Choroid plexus epithelial cell (primary cell): ENCODE data around the gene HAT1.

ENCODE experiments used
- DNase-seq: peaks from one replicate; pipeline ENCODE4 v3.0.0-alpha.2; 2010; ENCODE audit warnings: low read depth
- H3K4me3 ChIP-seq: 2 replicates; pipeline ENCODE4 v1.5.1; 2011; ENCODE audit warnings: low read depth, mild to moderate bottlenecking, control low read depth, low read length, moderate library complexity
- CTCF ChIP-seq: conservative IDR thresholded peaks from 2 replicates; pipeline ENCODE4 v1.5.1; 2011; ENCODE audit warnings: low read depth, mild to moderate bottlenecking, control low read depth, inconsistent platforms, low read length, moderate library complexity

HAT1 gene

GRCh38 chr2:171913517-171913916 is 8.7 kb upstream of the HAT1 start:
- no peak for TF ChIP-seq CTCF
- DNase-seq, result no peak
- H3K4me3 ChIP-seq, result no peak overlapping the region

- TF ChIP-seq CTCF, result no peak
- no peak overlapping the region for H3K4me3 ChIP-seq
- no peak for DNase-seq
Measured at GRCh38 chr2:171919453-171919852, 2.8 kb upstream of the HAT1 start.

GRCh38 chr2:171921970-171922229 is 361 bp upstream of the HAT1 start:
- DNase-seq, result no peak
- TF ChIP-seq CTCF, result no peak
- H3K4me3 ChIP-seq, result peak overlapping the region; percentile 50

GRCh38 chr2:171923206-171923605 is 945 bp downstream of the HAT1 start:
- DNase-seq, result peak; percentile 63
- TF ChIP-seq CTCF, result no peak
- H3K4me3 ChIP-seq, result peak overlapping the region; percentile 87

- TF ChIP-seq CTCF, result no peak
- H3K4me3 ChIP-seq, result no peak overlapping the region
- DNase-seq, result peak; percentile 9
Measured at GRCh38 chr2:171924170-171924942, 2.1 kb downstream of the HAT1 start.

- no peak for TF ChIP-seq CTCF
- DNase-seq, result no peak
Measured at GRCh38 chr2:171930385-171930784, 8.1 kb downstream of the HAT1 start.

GRCh38 chr2:171939058-171939742 is 16.9 kb downstream of the HAT1 start:
- DNase-seq, result no peak
- no peak for TF ChIP-seq CTCF
- no peak overlapping the region for H3K4me3 ChIP-seq

More at GRCh38 chr2:171930385-171930784, 8.1 kb downstream of the HAT1 start:
- no peak overlapping the region for H3K4me3 ChIP-seq
